Measurements from ENCODE around the gene SLC39A3. TPM values are rescaled to one million over a fixed set of nuclear protein-coding genes. Genes with fewer than 3 reads are reported as not detected.

SLC39A3 gene
- total RNA-seq, 1 donor from 2014 or later, result 42.4 TPM

DNA sequence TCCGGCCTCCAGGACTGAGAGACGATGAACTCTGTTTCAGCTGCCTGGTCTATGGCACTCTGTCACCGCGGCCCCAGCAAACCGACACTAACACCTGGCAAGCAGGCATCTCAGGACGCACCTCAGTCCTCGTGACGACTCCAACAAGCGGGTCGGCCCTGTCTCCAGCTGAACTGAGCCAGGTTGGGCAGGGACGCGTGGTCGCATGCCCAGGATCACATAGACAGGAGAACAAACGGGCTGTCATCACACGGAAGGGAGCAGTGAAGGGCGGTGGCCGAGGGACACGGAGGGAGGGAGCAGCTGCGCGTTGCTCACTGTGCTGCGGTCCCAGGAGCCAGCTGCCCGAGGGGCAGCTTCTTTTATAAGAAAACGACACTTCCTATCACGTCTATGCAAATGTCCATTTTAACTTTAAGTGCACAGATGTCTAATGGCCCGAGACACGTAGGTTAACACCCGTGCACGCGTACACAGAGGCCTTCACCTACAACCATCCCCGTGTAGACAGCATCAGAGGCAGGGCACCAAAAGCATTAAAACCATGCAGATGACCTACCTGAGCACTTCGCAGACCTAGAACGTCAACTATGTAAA is 34.4 kb upstream of the SLC39A3 start:
- no peak for DNase-seq (ENCODE audit: low read depth)
- H3K4me3 ChIP-seq (ENCODE audit: low read depth, low read length), result no peak overlapping the region
- TF ChIP-seq, protein P1, sequence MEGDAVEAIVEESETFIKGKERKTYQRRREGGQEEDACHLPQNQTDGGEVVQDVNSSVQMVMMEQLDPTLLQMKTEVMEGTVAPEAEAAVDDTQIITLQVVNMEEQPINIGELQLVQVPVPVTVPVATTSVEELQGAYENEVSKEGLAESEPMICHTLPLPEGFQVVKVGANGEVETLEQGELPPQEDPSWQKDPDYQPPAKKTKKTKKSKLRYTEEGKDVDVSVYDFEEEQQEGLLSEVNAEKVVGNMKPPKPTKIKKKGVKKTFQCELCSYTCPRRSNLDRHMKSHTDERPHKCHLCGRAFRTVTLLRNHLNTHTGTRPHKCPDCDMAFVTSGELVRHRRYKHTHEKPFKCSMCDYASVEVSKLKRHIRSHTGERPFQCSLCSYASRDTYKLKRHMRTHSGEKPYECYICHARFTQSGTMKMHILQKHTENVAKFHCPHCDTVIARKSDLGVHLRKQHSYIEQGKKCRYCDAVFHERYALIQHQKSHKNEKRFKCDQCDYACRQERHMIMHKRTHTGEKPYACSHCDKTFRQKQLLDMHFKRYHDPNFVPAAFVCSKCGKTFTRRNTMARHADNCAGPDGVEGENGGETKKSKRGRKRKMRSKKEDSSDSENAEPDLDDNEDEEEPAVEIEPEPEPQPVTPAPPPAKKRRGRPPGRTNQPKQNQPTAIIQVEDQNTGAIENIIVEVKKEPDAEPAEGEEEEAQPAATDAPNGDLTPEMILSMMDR (conservative IDR thresholded peaks at IDR 0.05; ENCODE audit: low read depth, low read length), result no peak

DNA sequence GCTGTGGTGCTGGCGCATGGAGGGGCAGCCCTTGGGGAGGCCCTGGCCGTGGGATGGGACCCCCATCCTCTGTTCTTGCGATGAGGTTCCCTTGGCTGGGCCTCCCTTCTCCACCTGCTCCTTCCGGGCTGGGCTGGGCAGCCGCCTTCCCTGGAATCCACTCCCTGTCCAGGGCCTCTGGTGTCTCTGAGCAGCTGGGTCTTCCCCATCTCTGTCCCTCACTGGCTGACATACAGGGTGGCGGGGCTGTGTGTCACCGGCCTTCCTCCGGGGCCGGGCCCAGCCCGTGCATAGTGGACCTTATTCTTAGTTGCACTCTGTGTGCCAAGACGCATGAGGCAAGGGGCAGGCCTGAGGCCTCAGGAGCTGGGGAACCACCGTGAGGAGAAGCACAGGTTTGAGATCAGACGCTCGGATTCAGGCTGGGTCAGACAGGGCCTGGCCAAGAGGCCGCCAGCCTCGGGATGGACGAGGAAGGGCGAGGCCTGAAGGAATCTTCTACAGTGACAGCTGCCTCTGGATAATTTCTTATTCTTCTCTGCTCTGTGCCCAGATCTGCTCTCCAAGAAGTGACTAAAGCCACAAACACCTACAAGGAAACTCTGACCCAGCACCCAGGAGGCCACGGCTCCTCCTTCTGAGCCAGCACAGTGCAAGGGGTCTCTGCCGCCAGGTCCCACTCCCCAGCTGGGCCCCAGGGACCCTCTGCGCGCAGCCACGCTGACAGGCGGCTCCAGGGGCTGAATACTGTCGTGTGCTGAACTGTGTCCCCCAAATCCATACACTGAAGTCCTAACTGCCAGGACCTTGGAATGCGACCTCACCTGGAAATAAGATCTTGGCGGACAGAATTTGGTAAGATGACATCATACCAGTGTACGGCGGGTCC is 32.2 kb upstream of the SLC39A3 start:
- H3K4me3 ChIP-seq (ENCODE audit: low read depth, low read length), result no peak overlapping the region
- no peak for DNase-seq (ENCODE audit: low read depth)
- TF ChIP-seq, protein P1 (conservative IDR thresholded peaks at IDR 0.05; ENCODE audit: low read depth, low read length), result no peak

DNA sequence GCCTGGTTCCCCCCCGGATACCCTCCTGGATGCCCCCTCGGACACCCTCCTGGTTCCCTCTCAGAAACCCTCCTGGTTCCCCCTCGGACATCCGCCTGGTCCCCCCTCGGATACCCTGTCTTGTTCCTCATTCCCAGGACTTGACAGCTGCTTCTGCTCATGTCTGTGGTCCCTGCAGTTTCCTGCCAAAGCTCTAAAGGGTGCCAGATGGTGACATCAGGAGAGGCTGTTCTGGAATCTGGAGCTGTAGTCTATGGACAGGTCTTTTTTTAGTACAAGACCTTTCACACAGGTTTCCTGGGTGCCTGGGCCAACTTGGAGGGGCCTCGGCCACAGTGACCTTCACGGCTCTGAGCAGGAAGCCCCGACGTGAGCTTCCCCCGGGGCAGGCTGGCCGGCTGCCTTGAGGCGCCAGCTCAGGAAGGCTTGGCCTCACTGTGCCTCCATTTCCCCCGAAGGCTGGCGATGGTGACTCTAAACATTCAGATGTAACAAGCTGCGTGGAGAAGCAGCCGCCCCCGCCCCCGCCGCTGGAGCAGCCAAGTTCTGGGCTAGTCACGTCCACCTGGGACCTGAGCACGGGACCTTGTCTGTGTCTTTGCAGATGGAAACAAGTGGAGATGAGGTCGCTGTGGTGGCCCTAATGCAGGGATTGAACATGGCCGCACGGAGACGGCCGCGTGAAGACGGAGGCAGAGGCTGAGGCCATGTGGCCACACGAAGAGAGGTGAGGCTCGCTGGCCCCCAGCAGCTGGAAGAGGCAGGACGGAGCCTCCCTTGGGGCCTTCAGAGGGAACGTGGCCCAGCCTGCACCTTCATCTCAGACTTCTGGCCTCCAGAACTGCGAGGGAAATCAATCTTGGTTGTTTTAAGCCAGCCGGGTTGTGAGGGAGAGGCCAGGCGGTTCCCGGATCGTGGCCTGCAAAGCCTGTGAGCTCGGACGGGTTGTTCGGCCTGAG is 30.5 kb upstream of the SLC39A3 start:
- TF ChIP-seq, protein P1 (conservative IDR thresholded peaks at IDR 0.05; ENCODE audit: low read depth, low read length), result no peak
- no peak for DNase-seq (ENCODE audit: low read depth)
- no peak overlapping the region for H3K4me3 ChIP-seq (ENCODE audit: low read depth, low read length)

DNA sequence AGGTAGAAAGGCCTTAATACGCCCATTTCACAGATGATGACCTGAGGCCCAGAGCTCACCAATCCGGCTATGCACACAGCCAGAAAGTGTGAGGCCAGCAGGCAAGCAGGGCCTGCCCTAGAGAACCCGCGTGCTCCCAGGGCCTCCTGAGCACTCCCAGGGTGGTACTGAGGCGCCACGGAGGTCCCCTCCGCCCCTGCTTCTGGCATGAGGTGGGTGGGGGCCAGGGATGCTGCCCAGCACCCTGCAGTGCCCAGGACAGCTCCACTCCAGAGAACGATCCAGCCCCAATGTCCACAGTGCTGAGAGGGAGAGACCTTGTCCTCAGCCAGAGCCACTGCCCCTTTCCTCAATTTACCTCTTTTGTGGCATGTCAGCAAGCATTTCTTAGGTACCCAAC is 29.4 kb upstream of the SLC39A3 start:
- TF ChIP-seq, protein P1 (conservative IDR thresholded peaks at IDR 0.05; ENCODE audit: low read depth, low read length), result no peak
- H3K4me3 ChIP-seq (ENCODE audit: low read depth, low read length), result no peak overlapping the region

DNA sequence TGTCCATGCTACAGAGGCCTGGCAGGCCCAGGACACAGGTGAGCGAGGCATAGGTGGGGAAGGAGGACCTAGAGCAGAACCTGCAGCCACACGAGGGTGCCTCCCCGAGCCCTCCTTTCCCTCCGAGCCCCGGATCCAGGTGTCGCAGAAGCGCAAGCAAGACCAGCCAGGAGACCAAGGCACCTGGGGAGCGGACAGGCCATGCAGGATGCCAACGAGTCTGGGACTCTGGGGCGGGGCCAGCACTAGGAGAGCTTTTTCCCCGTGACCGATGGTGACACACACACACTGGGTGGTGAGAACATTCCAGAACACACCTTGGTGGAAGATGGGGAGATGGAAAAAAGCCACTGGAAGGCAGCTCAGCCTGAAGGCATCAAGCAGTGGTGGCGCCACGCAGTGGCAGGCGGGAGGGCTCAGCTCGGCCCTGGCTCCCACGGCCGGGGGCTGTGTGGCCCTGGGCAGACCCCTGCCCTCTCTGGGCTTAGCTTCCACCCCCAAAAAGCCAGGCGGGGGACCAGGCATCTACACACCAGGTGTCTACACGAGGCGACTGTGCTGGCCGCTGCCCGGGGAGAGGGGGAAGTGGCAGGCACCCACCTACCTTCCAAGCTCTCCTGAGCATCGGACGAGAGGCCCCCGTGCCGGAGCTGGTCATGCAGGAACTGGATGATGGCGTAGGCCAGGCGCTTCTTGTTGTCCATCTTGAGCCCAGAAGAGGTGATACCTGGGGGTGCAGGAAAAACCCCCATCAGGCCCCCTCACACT is 28.7 kb upstream of the SLC39A3 start:
- TF ChIP-seq, protein P1 (conservative IDR thresholded peaks at IDR 0.05; ENCODE audit: low read depth, low read length), result no peak
- no peak overlapping the region for H3K4me3 ChIP-seq (ENCODE audit: low read depth, low read length)
- no peak for DNase-seq (ENCODE audit: low read depth)

More for the DNA sequence above, 29.4 kb upstream of the SLC39A3 start:
- no peak for DNase-seq (ENCODE audit: low read depth)

DNA sequence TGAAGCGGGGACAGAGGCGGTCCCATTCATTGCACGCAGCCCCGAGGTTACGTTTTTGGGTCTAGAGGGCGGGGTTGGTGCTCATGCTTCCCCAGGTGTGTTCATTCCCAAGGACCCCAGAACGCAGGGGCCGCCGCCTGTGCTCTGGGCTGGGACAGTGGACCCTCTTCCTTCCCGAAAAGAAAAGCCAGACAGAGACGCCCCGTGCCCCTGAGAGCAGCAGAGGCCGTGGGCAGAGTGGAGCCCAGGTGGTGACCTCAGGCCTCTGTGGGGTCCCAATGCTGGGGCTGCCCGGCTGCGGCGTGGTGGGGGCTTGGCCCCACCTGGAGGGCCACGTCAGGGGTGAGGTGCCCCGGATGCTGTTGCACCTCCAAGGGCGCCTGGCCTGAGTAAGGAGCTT is 27.9 kb upstream of the SLC39A3 start:
- no peak overlapping the region for H3K4me3 ChIP-seq (ENCODE audit: low read depth, low read length)
- no peak for DNase-seq (ENCODE audit: low read depth)
- TF ChIP-seq, protein P1 (conservative IDR thresholded peaks at IDR 0.05; ENCODE audit: low read depth, low read length), result no peak

Measured in epithelial cell of proximal tubule (primary cell).